HepG2 (cell line): ENCODE measurements around the gene NLRC5.

ENCODE experiments used
- CEBPB ChIP-seq: IDR thresholded peaks from 2 replicates; pipeline ENCODE4 v1.6.1; 2011; ENCODE audit warnings: low read depth, low read length, improper control_type of control experiment, borderline replicate concordance
- FOXJ3 ChIP-seq: sonication (generic); formaldehyde crosslinking; IDR thresholded peaks from 2 replicates; pipeline ENCODE4 v1.4.0; 2020; ENCODE audit warnings: missing genetic modification reagents, mild to moderate bottlenecking, borderline replicate concordance
- GRHL1 ChIP-seq: sonication (generic); formaldehyde crosslinking; conservative IDR thresholded peaks from 2 replicates; pipeline ENCODE4 v1.8.0; 2022; ENCODE audit warnings: missing genetic modification reagents
- SMAD1 ChIP-seq: sonication (generic); formaldehyde crosslinking; IDR thresholded peaks from 2 replicates; pipeline ENCODE4 v1.4.0; 2020; ENCODE audit warnings: missing genetic modification reagents, low read depth, mild to moderate bottlenecking, borderline replicate concordance
- THAP7 ChIP-seq: sonication (generic); formaldehyde crosslinking; IDR thresholded peaks from 2 replicates; pipeline ENCODE4 v1.8.1; 2023; ENCODE audit warnings: mild to moderate bottlenecking, missing genetic modification reagents
- U2AF1 ChIP-seq: fragments of 200-400 bp; formaldehyde crosslinking; optimal IDR thresholded peaks from 2 replicates; pipeline ENCODE3; 2017; ENCODE audit warnings: mild to moderate bottlenecking, low read depth, low read length
- ZNF12 ChIP-seq: sonication (generic); formaldehyde crosslinking; IDR thresholded peaks from 2 replicates; pipeline ENCODE4 v1.5.0; 2020; ENCODE audit warnings: missing genetic modification reagents
- ZNF235 ChIP-seq: sonication (generic); formaldehyde crosslinking; IDR thresholded peaks from 2 replicates; pipeline ENCODE4 v1.8.1; 2023; ENCODE audit warnings: mild to moderate bottlenecking, missing genetic modification reagents, borderline replicate concordance
- ZNF274 ChIP-seq: sonication (generic); formaldehyde crosslinking; IDR thresholded peaks from 2 replicates; pipeline ENCODE4 v1.5.1; 2020; ENCODE audit warnings: mild to moderate bottlenecking, missing genetic modification reagents
- TF ChIP-seq, protein P1 (sequence below): IDR thresholded peaks from 2 replicates; pipeline ENCODE4 v1.6.1; 2012; ENCODE audit warnings: inconsistent platforms

DNA sequence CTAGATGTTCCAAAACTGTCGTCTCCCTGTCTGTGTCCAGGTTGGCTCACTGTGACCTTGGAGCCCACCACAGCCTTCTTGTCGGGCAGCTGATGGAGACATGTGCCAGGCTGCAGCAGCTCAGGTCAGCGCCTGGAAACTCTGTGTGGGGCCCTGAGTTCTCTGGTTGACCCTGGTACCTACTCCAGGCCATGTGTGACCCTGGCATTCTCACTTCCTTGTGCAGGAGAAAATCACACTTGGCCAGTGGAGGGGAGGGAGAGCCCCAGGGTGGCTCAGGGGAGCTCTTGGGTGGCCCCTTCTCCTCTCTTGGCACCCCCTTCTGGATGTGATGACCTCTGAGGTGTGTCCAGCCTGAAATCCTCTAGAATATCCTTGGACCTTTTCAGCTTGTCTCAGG, 78.0 kb downstream of the NLRC5 start:
- TF ChIP-seq, protein P1, sequence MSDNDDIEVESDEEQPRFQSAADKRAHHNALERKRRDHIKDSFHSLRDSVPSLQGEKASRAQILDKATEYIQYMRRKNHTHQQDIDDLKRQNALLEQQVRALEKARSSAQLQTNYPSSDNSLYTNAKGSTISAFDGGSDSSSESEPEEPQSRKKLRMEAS: no peak
- TF ChIP-seq ZNF12 (CRISPR knock-in tag): no peak
- no peak for TF ChIP-seq THAP7
- no peak for TF ChIP-seq U2AF1
- no peak for TF ChIP-seq ZNF274 (CRISPR knock-in tag)
- TF ChIP-seq CEBPB: no peak
- TF ChIP-seq GRHL1 (CRISPR knock-in tag): no peak
- no peak for TF ChIP-seq ZNF235
- TF ChIP-seq SMAD1 (CRISPR knock-in tag): no peak
- TF ChIP-seq FOXJ3 (CRISPR knock-in tag): no peak
